GM18508 (cell line): ENCODE data around the gene RAD51B.

Experiments used
- ATAC-seq: cut with Tn5 transposase; IDR thresholded peaks from one replicate; pipeline ENCODE4 v1.9.1; 2021; ENCODE audit warnings: moderate number of reproducible peaks; ENCODE audit not compliant: insufficient read depth, unreplicated experiment

Gene RAD51B

DNA sequence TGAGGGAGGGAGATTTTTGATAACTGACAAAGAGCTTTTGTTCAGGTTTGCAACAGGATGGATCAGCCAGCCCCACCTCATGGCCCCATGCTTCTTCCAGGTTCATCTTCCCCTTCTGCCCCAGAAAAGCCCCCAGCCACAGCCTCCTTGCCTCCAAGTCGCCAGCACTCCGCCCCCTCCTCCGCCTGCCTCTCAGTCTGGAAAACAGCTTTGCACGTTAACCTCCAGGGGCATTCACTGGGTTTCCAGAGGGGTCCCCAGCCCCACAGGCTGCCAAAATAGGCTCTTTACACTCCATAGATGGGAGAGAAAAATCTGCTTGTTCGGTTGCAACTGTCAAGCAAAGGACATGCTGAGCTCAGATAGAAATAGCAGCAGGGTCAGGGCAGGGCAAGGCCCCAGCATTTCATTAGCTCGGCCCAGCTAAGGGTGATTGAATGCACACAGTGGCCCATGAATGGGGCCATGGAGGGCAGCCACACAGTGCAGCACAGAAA lies 719.7 kb downstream of the RAD51B start:
- no peak for ATAC-seq

DNA sequence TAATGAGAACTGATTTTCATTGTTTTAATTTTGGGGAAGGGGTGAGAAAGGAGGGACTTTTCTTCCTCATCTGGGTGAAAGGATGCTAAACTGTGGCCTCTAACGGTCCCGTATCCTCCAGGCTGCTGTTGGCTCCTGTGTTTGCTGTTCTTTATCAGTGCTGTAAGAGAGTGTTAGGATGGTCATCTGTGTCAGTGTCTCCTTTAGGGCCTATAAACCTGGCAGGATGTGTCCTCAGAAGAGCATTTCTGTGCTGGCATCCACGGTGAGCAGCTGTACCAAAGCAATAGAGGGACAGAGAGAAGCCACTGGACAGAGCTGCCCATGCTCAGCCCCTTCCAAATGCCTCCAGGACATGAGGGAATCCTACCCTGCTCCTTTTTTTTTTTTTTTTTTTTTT lies 720.2 kb downstream of the RAD51B start:
- ATAC-seq = no peak

DNA sequence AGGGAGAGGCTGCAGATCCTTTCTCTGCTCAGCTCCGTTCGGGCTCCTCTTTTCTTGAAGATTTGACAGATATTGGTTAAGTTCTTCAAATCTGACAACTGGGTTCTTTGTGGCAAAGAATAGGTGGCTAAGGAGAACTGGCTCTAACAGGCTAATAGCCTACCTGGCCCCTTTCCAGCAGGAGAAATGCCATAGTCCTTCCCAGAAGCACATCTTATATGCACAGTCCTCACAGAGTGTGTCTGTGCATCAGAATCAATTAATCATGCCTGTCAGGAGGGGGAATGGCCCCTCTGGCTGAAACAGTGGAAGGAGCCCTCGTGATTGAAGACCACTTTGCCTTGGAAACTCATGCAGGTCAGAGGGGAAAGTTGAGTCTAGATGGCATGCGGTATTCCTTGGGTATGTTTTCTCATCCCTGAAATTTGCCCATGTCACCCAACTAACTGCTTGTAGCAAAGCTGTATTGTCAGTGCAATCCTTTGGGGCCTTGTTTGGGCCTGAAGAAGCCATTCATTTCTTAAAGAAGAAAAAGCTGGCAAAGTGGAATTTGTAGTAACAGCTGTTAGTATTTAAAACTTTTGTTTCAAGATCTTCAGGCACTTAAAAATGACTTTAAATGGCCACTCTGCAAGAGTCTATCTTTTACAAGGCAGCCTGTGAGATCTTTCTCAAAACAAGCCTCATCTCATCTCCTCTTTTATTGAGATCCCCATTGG lies 721.8 kb downstream of the RAD51B start:
- no peak for ATAC-seq

DNA sequence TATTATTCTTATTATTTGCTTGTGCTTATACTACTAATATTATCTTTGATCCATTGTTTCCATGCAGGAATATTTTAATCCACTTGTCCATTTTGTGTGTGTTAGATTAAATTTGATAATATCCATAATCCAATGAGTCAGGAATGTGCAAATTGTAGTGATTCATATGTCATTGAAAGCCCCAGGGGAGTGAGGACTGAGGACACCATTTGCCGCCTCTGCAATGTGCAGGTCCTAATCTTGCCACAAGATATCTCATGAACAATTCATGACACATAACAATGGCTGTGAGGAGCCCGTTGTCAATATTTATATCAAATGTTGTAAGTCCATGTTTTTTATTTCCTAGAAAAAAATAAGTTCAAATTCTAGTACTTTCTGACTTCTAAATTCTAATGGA lies 722.8 kb downstream of the RAD51B start:
- ATAC-seq = no peak

DNA sequence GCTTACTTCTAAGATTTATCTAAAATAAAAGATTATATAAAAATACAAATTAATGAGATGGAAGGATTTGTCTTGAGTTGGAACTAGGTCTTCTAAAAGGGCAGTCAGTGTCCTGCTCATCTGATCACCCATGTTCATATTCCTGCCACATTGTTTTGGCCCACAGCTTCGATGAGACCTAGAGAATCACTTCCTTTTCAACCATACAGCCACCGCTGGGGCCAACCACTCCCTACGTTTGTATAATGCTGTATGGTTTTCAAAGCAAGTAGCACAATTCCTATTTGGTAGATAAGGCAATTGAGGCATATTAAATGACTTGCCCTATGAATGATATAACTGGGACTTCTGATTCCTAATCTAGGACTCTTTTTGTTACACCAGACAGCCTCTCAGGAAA lies 723.9 kb downstream of the RAD51B start:
- ATAC-seq = no peak

DNA sequence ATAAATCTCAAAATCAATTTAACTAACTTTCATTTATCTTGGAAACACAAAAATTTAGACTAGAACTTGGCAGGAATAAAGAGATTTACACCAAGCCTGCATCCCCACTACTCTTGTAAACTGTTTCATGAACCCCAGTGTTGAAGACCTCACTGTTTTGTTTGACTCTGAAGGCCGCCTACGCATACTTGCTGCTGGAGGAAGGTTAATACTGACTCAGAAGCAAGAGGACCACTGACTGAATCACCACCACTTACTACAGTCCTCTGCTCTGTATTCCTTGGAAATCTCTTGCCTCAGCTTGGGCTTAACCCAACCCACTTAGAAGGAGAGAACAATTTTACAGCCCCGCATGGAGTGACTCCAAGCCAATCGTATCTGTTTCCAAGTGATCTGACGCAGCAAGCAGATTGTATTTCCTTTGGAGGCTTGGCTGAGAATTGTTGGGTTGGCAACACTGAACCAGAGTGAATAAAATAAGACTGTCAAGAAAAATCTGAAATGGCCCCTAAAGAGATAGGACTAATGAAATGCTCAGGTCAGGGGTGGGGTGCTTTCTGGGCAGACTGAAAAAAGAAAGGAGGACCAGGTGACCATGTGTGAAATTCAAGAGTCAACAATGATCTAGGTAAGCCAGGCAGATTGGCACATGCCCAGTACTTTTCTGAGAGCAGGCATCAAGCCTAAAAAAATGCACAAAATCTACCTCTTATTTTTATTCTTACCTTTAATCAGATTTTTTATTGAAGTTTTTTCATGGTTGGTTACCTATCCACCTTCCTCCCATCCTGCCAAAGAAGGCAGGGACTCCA lies 724.7 kb downstream of the RAD51B start:
- no peak for ATAC-seq

DNA sequence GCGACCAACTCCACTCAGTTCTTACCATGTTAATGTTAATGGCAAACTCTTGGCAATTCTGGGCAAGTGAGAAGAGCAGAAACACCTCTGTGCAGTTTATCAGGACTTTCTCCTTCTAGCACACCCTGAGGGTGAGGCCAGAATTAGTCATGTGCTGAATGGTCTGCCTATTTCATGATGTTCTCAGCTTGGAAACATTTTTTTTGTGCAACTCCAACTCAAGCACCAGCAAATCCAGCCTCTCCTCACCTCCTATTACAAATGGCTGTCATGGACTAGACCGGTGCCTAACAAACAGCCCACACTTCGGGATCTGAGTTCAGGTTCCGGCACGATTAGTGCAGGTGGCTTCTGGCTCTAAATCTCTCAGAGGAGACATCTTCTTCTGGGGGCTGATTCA lies 727.3 kb downstream of the RAD51B start:
- ATAC-seq = no peak

DNA sequence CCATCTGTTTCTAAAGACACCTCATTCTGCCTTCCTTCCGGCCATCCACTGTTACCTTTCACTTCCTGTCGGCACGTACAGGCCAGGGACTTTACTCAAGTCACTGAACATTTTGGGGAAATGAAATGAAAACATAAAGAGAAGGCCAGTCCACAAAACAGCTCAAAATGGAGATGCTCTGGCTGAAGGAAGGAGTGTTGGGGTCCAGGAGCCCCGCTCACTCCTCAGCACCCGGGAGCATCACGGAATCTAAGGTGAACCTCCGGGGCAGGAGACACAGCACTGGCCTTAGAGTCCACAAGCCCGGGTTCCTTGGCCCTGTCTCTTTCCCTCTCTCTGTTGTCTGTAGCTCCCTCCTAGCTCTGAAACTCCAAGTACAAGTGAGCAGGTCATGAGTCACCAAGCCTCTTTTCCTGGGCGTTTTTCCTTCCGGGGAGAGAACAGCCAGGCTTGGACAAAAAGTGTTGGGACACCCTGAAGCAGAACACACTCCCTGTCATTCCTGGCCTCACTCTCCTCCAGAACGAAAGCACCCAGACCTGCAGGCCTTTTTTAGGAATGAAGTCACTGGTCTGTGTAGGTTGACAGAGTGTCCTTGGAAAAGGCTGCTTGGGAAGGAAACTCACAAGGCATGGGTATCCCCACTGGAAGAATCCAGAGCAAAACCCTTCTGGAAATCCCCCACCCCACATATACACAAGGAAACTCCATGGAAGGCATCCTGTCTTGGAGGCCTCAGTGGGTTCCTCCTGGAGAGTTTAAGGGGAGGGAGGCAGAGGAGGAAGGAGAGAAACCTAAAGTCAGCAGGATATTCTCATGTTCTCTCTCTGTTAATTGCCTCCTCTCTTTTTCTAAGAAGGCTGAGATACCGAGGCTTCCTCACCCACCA lies 728.0 kb downstream of the RAD51B start:
- no peak for ATAC-seq

DNA sequence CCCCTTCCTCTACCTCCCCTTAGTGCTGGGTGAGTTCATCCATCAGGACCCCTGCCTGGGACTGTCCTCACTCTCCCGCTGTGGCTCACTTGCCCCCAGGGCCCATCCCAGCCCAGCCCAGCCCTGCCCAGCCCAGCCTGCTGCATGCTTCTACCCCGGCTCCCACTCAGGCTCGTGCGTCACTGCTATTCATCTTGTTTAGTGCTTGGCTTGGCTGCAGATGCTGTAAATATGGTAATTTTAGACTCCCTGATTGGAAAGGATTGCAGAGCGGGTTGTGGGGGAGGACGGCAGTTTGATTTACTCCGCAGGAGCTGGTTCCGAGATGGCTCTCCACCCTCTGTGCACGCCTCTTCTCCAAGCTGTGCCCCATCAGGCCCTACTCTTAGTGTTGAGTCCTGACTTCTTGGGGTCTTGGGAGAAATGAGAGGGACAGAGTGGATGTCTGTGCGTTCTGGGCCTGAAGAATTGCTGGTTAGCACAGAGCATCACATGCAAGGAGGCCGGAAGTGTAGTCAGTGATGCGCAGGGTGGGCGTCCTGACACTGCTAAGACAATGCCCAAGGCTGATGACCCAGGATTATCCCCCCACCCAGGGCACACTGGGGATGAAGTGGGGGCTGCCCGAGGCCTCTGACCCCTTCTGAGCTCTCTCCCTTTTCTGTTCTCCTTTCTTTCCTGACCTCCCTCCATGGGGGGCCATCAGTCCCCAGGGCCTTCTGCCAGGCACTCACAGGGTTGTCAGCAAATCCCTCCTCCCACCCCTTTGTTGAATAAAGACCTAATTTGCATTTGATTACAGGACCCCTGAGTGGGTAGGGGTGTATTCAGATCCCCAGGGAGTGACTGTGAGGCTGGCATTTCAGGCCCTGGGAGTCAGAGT lies 728.9 kb downstream of the RAD51B start:
- no peak for ATAC-seq

DNA sequence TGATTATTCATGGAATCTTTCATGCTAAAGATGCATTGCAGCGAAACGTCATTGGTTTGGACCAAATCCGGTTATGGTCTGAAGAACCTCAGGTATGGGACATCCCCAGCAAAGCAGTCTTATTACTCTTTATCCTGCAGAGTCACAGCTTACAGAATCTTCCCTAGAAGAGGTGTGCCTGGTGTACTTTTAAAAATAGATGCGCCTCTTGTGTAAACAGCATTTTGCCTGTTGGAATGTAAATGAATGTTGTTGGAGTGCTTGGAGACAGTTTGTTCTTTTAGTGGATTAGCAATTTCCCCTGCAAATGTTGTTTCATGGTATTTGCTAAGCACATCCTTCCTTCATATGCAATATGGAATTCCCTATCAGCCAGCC lies 730.7 kb downstream of the RAD51B start:
- ATAC-seq = no peak

DNA sequence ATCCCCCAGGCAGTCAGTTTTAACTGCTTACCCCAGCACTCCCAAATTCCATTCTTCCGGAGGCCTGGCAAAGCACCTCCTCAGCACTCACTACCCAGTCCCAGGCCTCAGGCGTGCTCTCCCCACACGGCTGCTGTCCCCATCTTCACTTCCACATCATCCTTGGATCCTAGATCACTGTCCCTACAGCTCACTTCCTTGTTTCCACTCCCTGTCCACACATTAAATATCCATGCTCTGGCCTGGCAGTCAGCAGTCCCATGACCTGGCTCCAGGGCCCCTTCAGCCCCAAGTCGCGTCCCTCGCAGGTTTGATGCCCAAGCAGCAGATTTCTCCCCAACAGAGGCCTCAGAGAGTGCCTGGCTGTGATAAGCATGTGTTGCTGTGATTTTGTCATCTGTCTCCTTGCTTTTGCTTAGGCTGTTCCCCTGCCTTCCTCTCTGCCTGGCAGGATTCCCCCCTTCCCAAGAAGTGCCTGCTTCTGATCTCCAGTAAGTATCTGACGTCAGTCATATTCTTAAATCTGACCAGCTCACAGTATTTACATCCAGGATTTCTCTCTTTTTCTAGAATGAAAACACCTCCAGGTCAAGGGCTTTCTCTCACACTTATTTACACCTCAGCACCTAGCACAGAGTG lies 731.6 kb downstream of the RAD51B start:
- ATAC-seq = no peak

DNA sequence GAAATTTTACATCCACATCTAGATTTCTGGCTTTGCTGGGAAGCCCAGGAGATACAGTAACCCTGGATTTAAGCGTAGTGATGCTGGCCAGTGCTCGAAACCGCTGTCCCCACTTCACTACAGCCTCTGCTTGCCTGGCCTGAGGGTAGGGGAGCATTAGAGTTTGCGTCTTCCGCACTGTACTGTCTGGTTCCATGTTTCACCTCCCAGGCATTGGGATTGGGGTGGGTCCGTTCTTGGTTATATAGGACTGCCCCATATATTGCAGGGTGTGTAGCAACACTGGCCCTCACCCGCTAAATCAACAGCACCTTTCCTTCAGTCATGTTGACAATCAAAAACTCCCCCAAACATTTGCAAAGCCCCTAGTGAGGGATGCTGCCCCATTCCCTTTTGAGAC lies 732.5 kb downstream of the RAD51B start:
- no peak for ATAC-seq

DNA sequence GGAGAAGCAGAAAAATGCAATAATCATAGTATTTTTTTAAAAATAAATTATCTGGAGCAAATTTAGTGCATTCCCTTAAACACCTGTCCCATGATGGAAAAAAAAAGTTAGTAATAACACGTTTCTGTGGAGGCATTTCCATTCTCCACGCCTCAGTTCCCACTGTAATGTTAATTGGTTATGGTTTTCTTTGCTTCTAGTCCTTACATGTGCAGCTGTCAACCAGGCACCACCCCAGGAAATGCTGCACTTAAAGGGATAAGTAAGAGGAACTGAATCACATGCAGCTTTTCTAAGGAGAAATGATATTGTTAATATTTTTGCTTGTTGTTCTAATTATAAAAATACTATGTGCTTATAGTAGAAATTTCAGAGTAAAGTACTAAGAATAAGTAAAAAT lies 733.0 kb downstream of the RAD51B start:
- no peak for ATAC-seq

DNA sequence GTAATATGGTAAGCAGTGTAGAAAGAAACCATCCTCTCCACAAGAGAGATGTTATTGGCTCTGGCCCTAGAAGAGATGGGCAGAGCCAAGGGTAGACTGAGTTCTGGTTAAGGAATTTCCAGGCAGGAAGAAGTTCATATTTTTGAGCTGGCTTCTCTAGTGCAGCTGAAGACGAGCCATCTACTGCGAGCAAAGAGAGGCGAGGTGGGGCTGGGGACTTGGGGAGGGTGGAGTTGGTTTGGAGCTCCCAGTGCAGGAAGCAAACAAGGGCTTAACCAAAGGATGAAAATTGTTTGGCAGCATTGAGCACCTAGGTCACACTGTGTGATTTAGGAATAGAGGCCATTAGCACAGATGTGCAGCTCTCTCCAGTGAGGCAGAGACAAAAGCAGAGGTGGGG lies 733.7 kb downstream of the RAD51B start:
- ATAC-seq = no peak

DNA sequence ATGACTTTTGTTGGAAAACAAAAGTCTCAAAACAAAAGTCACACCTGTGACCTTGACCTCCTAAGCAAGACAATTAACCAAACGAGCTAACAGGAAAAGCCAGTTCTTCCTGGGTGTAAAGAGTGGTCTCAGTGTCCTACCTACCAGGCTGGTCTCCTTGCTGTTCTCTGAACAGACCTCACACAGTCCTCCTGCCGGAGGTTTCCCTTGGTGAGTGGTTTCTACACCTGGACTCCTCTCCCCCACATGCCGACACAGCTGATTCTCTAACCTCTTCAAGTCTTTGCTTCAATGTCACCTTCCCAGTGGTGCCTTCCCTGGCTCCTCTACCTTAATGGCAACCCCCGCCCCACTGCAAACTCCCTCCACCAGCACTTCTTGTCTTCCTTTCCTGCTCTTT lies 734.7 kb downstream of the RAD51B start:
- no peak for ATAC-seq

DNA sequence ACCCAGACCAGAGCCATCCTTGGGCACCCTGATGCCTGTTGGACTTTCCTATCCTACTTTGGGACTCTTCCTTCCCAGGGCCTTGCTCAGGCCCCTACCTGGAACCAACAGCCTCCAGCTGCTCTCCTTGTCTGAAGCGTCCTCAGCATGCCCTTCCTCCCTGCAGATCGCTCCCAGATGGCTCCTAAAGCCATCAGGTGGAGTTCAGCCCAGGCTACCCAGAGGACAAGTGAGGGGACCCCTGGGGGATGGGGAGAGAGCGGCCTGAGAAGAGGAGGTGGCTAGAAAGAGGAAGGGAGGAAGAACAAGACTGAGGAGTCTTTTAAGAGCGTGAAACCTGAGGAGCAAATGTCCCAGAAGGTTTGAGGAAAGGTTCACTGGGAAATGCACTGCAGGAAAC lies 736.7 kb downstream of the RAD51B start:
- ATAC-seq = no peak

DNA sequence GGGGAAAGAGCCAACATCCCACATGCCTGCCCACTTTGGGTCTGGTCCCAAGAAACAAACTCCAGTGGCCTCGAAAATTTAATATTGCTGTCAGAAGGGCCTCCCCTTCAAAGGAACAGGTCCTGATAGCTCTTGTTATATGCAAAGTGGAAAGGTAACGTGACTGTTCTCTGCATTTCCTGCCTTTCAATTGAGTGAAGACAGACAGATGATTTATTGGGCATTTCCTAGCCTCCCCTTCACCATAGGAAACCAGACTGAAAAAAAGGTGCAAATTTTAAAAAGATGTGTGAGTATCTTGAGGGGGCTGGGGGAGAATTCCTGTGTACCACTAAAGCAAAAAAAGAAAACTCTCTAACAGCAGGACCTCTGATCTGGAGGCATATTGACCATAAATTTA lies 738.1 kb downstream of the RAD51B start:
- ATAC-seq = no peak

DNA sequence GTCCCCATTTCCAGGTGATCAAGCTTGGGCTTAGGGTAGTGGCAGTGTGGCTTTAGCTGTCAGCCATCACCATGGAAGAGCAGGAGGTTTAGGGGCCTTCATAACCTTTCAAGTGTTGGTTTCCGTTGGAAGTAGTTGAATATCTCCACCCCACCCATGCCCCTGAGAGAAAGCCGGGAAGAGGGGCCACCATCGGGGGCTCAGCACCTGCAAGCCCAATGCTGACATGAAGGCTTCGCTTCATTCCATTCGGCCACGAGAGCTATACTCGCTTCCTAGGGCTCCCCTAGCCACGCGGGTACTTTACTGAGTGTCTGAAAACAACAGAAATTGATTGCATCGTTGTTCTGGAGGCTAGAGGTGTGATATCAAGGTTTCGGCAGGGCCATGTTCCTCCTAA lies 738.5 kb downstream of the RAD51B start:
- no peak for ATAC-seq

DNA sequence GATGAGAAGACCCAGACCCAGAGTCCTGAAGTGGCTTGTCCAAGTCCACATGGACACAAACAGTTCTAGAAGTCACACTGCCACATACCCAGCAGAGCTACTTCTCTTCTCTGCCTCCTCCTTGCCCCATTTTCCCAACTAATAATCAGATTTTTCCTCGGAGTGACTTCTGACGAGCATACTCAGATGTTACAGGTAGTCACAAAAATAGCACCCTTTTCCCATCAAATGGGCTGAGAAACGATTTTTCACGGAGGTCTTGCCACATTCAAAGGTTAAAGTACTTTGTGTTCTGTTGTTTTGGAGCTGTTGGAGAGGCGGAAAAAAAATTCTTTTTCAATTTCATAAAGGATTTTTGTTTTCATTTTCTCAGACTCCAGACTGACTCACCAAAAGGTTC lies 740.4 kb downstream of the RAD51B start:
- ATAC-seq = no peak
